Nephron (organoid): ENCODE data around the gene MYCN.

Experiments
- H3K27ac Mint-ChIP-seq, 3 experiments: 2 replicates each; pipeline ENCODE4 v1.8.0; 2020; ENCODE audit warnings: mixed read lengths in 3 of 3, mild to moderate bottlenecking in 2 of 3, moderate library complexity in 1 of 3
- H3K27me3 Mint-ChIP-seq: 2 replicates; pipeline ENCODE4 v1.8.0; 2021; ENCODE audit warnings: low read depth, mild to moderate bottlenecking, moderate library complexity, mixed read lengths
- H3K36me3 Mint-ChIP-seq: 2 replicates; pipeline ENCODE4 v1.8.0; 2020; ENCODE audit warnings: low read depth, mixed read lengths
- H3K4me1 Mint-ChIP-seq: 2 replicates; pipeline ENCODE4 v1.8.0; 2020; ENCODE audit warnings: mixed read lengths
- H3K4me3 Mint-ChIP-seq, 3 experiments: 2 replicates each; pipeline ENCODE4 v1.8.0; 2020; ENCODE audit warnings: mild to moderate bottlenecking in 3 of 3, mixed read lengths in 3 of 3, moderate library complexity in 2 of 3
- H3K9me3 Mint-ChIP-seq: 2 replicates; pipeline ENCODE4 v1.8.0; 2020; ENCODE audit warnings: mixed read lengths
- CTCF ChIP-seq, 3 experiments: fragments of 200-600 bp; sonication (generic); IDR thresholded peaks; one replicate each; pipeline ENCODE4 v1.5.0; 2021; ENCODE audit warnings: antibody characterized with exemption in 3 of 3; ENCODE audit not compliant: unreplicated experiment in 3 of 3

Gene MYCN

DNA sequence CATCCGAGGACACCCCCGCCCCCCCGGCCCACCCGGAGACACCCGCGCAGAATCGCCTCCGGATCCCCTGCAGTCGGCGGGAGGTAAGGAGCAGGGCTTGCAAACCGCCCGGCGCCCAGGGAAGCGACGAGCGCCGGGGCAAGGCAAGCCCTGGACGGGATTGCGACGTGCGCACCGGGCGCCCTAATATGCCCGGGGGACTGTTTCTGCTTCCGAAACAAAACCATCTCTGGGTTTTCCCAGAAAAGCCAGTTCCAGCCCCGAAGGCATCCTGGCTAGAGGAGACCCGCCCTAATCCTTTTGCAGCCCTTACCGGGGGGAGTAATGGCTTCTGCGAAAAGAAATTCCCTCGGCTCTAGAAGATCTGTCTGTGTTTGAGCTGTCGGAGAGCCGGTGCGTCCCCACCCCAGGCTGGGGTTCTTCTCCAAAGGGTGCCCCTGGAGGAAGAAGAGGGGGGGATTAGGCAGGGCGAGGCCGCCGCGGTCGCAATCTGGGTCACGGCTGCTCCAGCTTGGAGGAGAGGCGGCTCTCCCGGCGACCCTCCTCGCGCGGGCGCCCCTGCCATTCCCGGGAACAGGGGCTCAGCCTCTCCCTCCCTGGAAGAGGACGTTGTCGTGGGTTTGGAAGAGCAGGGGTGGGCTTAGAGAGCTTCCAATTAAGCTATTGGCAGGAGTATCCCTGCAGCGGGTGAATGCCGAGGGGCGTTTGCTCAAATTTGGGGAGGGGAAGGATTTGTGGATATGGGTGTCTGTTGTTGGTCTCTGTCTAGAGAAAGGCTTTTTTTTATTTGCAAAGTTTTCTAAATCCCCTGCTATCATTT, 521 bp downstream of the MYCN start:
- Mint-ChIP-seq H3K4me1 (peaks cover 26% of the 10 kb centered on the region), H3K4me3 (peak overlapping the region; percentile 94 to 96 (median 95)), H3K27ac (peak overlapping the region; percentile 66 to 81 (median 79)), H3K9me3 (no peaks in the 10 kb centered on the region), H3K27me3 (peaks cover 21% of the 10 kb centered on the region), H3K36me3 (peaks cover 13% of the 10 kb centered on the region)
- no peak for TF ChIP-seq CTCF (IDR thresholded peaks at IDR 0.05; ENCODE audit: unreplicated experiment in 3 of 3)

- Mint-ChIP-seq H3K36me3 (peaks cover 19% of the 10 kb centered on the region), H3K4me3 (peak overlapping the region; percentile 94 to 96 (median 95)), H3K27ac (peak overlapping the region; percentile 66 to 81 (median 79)), H3K27me3 (peaks cover 21% of the 10 kb centered on the region), H3K9me3 (no peaks in the 10 kb centered on the region), H3K4me1 (peaks cover 26% of the 10 kb centered on the region)
- TF ChIP-seq CTCF (IDR thresholded peaks at IDR 0.05; ENCODE audit: unreplicated experiment in 3 of 3) = no peak
These were observed 1.1 kb downstream of the MYCN start for GRCh38 chr2:15941481-15941850.

- Mint-ChIP-seq H3K4me1 (peaks cover 26% of the 10 kb centered on the region), H3K36me3 (peaks cover 24% of the 10 kb centered on the region), H3K27ac (peak overlapping the region in 1 of 3 experiments; percentile 72), H3K27me3 (peaks cover 15% of the 10 kb centered on the region), H3K9me3 (no peaks in the 10 kb centered on the region), H3K4me3 (peak overlapping the region; percentile 94 to 96 (median 95))
- TF ChIP-seq CTCF (IDR thresholded peaks at IDR 0.05; ENCODE audit: unreplicated experiment in 3 of 3) = no peak
These were observed 1.7 kb downstream of the MYCN start for GRCh38 chr2:15941871-15942710.

DNA sequence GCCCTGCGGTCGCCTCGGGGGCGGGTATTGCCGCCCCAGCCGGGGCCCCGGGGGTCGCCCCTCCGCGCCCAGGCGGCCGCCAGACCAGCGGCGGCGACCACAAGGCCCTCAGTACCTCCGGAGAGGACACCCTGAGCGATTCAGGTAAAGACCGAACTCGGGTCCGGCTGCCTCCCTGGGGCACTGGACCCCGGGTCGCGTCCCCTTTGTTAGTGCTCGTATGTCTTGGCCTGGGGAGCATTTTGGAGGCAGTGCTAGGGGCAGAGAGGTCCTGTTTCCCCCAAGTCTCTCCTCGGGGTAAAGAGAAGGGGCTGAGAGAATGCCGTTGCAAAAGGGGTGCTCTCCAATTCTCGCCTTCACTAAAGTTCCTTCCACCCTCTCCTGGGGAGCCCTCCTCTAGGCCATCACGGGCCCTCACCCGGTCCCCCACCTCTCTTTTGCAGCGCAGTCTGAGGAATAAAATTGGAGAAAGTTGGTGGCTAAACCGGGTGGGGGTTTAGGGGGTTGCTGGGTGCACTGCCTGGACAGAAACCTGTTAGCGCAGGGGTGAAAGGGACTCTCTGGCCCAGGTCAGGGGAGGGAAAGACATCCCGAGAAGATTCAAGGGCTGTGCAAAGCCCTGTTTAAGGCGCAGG, 2.5 kb downstream of the MYCN start:
- Mint-ChIP-seq H3K36me3 (peaks cover 31% of the 10 kb centered on the region), H3K27me3 (peaks cover 14% of the 10 kb centered on the region), H3K9me3 (no peaks in the 10 kb centered on the region), H3K4me1 (peaks cover 26% of the 10 kb centered on the region), H3K4me3 (peak overlapping the region; percentile 90 to 92 (median 91)), H3K27ac (peak overlapping the region; percentile 88 to 93 (median 90))
- TF ChIP-seq CTCF (IDR thresholded peaks at IDR 0.05; ENCODE audit: unreplicated experiment in 3 of 3) = no peak

DNA sequence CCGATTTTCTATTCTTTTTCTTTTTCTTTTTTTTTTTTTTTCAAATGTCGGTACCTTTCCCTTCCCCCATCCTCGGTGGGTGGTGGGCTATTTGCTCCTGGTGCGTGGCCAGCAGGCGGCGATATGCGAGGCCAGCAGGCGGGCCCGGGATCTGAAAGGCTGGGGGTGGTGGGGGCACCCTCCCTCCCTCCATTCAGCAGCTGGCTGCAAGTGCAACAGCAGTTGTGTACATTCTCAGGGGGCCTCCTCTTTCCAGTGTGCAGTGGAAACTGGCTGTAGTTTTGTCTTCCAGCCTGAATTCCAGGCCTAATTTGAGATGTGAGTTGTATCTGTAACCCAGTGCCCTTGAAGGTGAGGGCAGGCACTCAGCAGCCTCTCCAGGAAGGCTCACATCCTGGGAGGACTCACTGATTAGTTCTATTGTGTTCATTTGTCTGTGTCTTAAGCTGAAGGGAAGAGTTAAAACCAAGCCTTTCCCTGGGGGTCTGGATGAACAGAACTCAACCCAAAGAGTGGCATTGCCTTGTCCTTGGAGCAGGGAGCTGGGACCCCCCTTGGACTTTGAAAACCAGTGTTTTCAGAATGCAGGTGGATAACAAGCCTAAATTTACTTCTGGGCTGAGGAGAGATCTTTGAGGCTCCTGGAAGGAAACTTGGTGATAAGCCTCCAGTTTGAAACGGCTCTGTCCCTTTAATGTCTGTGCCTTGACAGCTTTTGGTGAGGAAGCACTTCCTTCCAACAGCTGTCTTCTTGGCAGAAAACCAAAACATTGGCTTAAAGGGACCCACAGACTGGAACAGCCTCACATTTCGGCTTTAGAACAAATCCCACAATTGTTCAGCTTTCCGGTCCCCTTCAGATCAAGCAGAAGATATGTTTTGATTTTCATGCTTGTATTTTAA, 3.3 kb downstream of the MYCN start:
- peaks cover 37% of the 10 kb centered on the region for H3K36me3 Mint-ChIP-seq
- peaks cover 14% of the 10 kb centered on the region for H3K27me3 Mint-ChIP-seq
- no peaks in the 10 kb centered on the region for H3K9me3 Mint-ChIP-seq
- H3K27ac Mint-ChIP-seq = peak overlapping the region; percentile 88 to 93 (median 90)
- H3K4me1 Mint-ChIP-seq = peaks cover 26% of the 10 kb centered on the region
- peak overlapping the region; percentile 90 to 92 (median 91) for H3K4me3 Mint-ChIP-seq
- peak; percentile 61 to 79 (median 68) for TF ChIP-seq CTCF (IDR thresholded peaks at IDR 0.05; ENCODE audit: unreplicated experiment in 3 of 3)
